ENCODE data around the gene SETD7. TPM values are rescaled to one million over a fixed set of nuclear protein-coding genes. Genes with fewer than 3 reads are reported as not detected.

The SETD7 gene
- total RNA-seq, 4 donors from 2014 or later = 23.4 to 50.7 (median 39.6) TPM

GRCh38 chr4:139575072-139575471 lies 19.1 kb upstream of the SETD7 start:
- no peak for DNase-seq
- intact Hi-C loops (cut with DNase I) = no loop called here
- WGBS, 2 donors = 70 to 78% methylated on average over 5 of the region's 5 CpGs
- H3K27me3 ChIP-seq = no peaks in the 10 kb centered on the region
- H3K36me3 ChIP-seq = no peaks in the 10 kb centered on the region
- no peak overlapping the region for H3K4me3 ChIP-seq
- no peaks in the 10 kb centered on the region for H3K4me1 ChIP-seq
- no peak overlapping the region for H3K27ac ChIP-seq
- no peaks in the 10 kb centered on the region for H3K9me3 ChIP-seq
- TF ChIP-seq CTCF (IDR thresholded peaks at IDR 0.05) (no peak), POLR2A (IDR thresholded peaks at IDR 0.05) (no peak)

GRCh38 chr4:139574641-139575040 lies 18.6 kb upstream of the SETD7 start:
- Histone ChIP-seq H3K9me3 (no peaks in the 10 kb centered on the region), H3K36me3 (no peaks in the 10 kb centered on the region), H3K27me3 (no peaks in the 10 kb centered on the region), H3K27ac (no peak overlapping the region), H3K4me1 (no peaks in the 10 kb centered on the region), H3K4me3 (no peak overlapping the region)
- no peak for TF ChIP-seq CTCF (IDR thresholded peaks at IDR 0.05)
- TF ChIP-seq POLR2A (IDR thresholded peaks at IDR 0.05) = no peak
- WGBS, 2 donors = 77 to 80% methylated on average over 3 of the region's 3 CpGs
- intact Hi-C loops (cut with DNase I) = no loop called here
- no peak for DNase-seq

- Histone ChIP-seq H3K27ac (no peak overlapping the region), H3K36me3 (no peaks in the 10 kb centered on the region), H3K9me3 (no peaks in the 10 kb centered on the region), H3K4me3 (no peak overlapping the region), H3K27me3 (no peaks in the 10 kb centered on the region), H3K4me1 (no peaks in the 10 kb centered on the region)
- intact Hi-C loops (cut with DNase I) = no loop called here
- no peak for TF ChIP-seq POLR2A (IDR thresholded peaks at IDR 0.05)
- no peak for TF ChIP-seq CTCF (IDR thresholded peaks at IDR 0.05)
- no peak for DNase-seq
- WGBS, 2 donors = 48 to 50% methylated on average over 10 of the region's 10 CpGs
Observed at GRCh38 chr4:139568206-139568955, 12.4 kb upstream of the SETD7 start.

GRCh38 chr4:139567159-139567870 lies 11.3 kb upstream of the SETD7 start:
- 78 to 80% methylated on average over 7 of the region's 7 CpGs for WGBS, 2 donors
- intact Hi-C loops (cut with DNase I) = no loop called here

More at GRCh38 chr4:139567159-139567870, 11.3 kb upstream of the SETD7 start:
- DNase-seq = no peak
- H3K9me3 ChIP-seq = no peaks in the 10 kb centered on the region
- H3K27ac ChIP-seq = no peak overlapping the region
- no peak overlapping the region for H3K4me3 ChIP-seq
- H3K36me3 ChIP-seq = no peaks in the 10 kb centered on the region
- TF ChIP-seq POLR2A (IDR thresholded peaks at IDR 0.05) (no peak), CTCF (IDR thresholded peaks at IDR 0.05) (no peak)
- no peaks in the 10 kb centered on the region for H3K27me3 ChIP-seq
- H3K4me1 ChIP-seq = no peaks in the 10 kb centered on the region

Measured in esophagus squamous epithelium (tissue), 5 donors.